Gastrocnemius medialis (tissue), 4 donors: ENCODE data around the gene RING1.

Experiments
- CTCF ChIP-seq, 5 experiments: fragments of 450-650 bp in 3 of 5; fragments of 200-600 bp in 2 of 5; sonication (generic) in 2 of 5; IDR thresholded peaks in 4 of 5; conservative IDR thresholded peaks in 1 of 5; 1 replicate in 4 of 5; 2 replicates in 1 of 5; pipeline ENCODE4 v1.5.1; 2016 to 2019; ENCODE audit warnings: antibody characterized with exemption in 5 of 5, mild to moderate bottlenecking in 3 of 5, moderate library complexity in 3 of 5
- POLR2A ChIP-seq, 2 donors: fragments of 450-650 bp; IDR thresholded peaks; one replicate each; pipeline ENCODE4 v1.6.1; 2017; ENCODE audit warnings: antibody characterized with exemption in 2 of 2, mild to moderate bottlenecking in 2 of 2, moderate library complexity in 2 of 2

GRCh38 chr6:33197431-33198048, 10.8 kb upstream of the RING1 start:
- TF ChIP-seq CTCF (IDR thresholded peaks at IDR 0.05 in 4 of 5, conservative IDR thresholded peaks at IDR 0.05 in 1 of 5) (peak; percentile 38 to 76 (median 62)), POLR2A (IDR thresholded peaks at IDR 0.05) (no peak)
